ENCODE data around the gene ADAMTSL1.

ADAMTSL1 gene

GRCh38 chr9:18598969-18599368 lies 125.0 kb downstream of the ADAMTSL1 start:
- no peaks in the 10 kb centered on the region for H3K4me1 ChIP-seq (ENCODE audit: insufficient read depth, low read length)
- ATAC-seq (ENCODE audit: insufficient read depth, low read depth): no peak
- DNase-seq: no peak
- no peak overlapping the region for H3K4me2 ChIP-seq (ENCODE audit: insufficient read depth, low read length)
- no peaks in the 10 kb centered on the region for H3K79me2 ChIP-seq (ENCODE audit: insufficient read depth, low read length)
- H3K4me3 ChIP-seq (ENCODE audit: low read depth in 1 of 2, low read length in 2 of 2): no peak overlapping the region
- no peaks in the 10 kb centered on the region for H3K36me3 ChIP-seq (ENCODE audit: insufficient read depth, low read length)
- H3K9me3 ChIP-seq (ENCODE audit: insufficient read depth, low read length, severe bottlenecking): no peaks in the 10 kb centered on the region
- H3K27ac ChIP-seq (ENCODE audit: low read length): no peak overlapping the region
- H4K20me1 ChIP-seq (ENCODE audit: insufficient read depth, low read length): no peaks in the 10 kb centered on the region
- H3K9ac ChIP-seq (ENCODE audit: low read depth, low read length): no peak overlapping the region
- no peak overlapping the region for H2AFZ ChIP-seq (ENCODE audit: low read depth, low read length)
- TF ChIP-seq EZH2 (IDR thresholded peaks at IDR 0.05; ENCODE audit: borderline replicate concordance, low read depth, low read length, severe bottlenecking) (no peak), CTCF (IDR thresholded peaks at IDR 0.05; ENCODE audit: borderline replicate concordance, extremely low read depth, low read length, poor library complexity, severe bottlenecking) (no peak)
- H3K27me3 ChIP-seq (ENCODE audit: insufficient read depth, low read length, poor library complexity): peaks cover 3% of the 10 kb centered on the region

GRCh38 chr9:18601026-18601425 lies 127.1 kb downstream of the ADAMTSL1 start:
- Histone ChIP-seq H3K27ac (ENCODE audit: low read length) (no peak overlapping the region), H2AFZ (ENCODE audit: low read depth, low read length) (no peak overlapping the region), H4K20me1 (ENCODE audit: insufficient read depth, low read length) (no peaks in the 10 kb centered on the region), H3K9ac (ENCODE audit: low read depth, low read length) (no peak overlapping the region), H3K4me2 (ENCODE audit: insufficient read depth, low read length) (no peak overlapping the region), H3K27me3 (ENCODE audit: insufficient read depth, low read length, poor library complexity) (peaks cover 3% of the 10 kb centered on the region), H3K36me3 (ENCODE audit: insufficient read depth, low read length) (no peaks in the 10 kb centered on the region), H3K4me1 (ENCODE audit: insufficient read depth, low read length) (no peaks in the 10 kb centered on the region), H3K9me3 (ENCODE audit: insufficient read depth, low read length, severe bottlenecking) (no peaks in the 10 kb centered on the region), H3K79me2 (ENCODE audit: insufficient read depth, low read length) (no peaks in the 10 kb centered on the region), H3K4me3 (ENCODE audit: low read depth in 1 of 2, low read length in 2 of 2) (no peak overlapping the region)
- DNase-seq: no peak
- ATAC-seq (ENCODE audit: insufficient read depth, low read depth): no peak
- TF ChIP-seq CTCF (IDR thresholded peaks at IDR 0.05; ENCODE audit: borderline replicate concordance, extremely low read depth, low read length, poor library complexity, severe bottlenecking) (no peak), EZH2 (IDR thresholded peaks at IDR 0.05; ENCODE audit: borderline replicate concordance, low read depth, low read length, severe bottlenecking) (no peak)

GRCh38 chr9:18601956-18602355 lies 128.0 kb downstream of the ADAMTSL1 start:
- no peak overlapping the region for H3K9ac ChIP-seq (ENCODE audit: low read depth, low read length)
- no peaks in the 10 kb centered on the region for H4K20me1 ChIP-seq (ENCODE audit: insufficient read depth, low read length)
- TF ChIP-seq CTCF (IDR thresholded peaks at IDR 0.05; ENCODE audit: borderline replicate concordance, extremely low read depth, low read length, poor library complexity, severe bottlenecking) (no peak), EZH2 (IDR thresholded peaks at IDR 0.05; ENCODE audit: borderline replicate concordance, low read depth, low read length, severe bottlenecking) (no peak)
- H3K4me2 ChIP-seq (ENCODE audit: insufficient read depth, low read length): no peak overlapping the region
- H3K4me3 ChIP-seq (ENCODE audit: low read depth in 1 of 2, low read length in 2 of 2): no peak overlapping the region
- ATAC-seq (ENCODE audit: insufficient read depth, low read depth): no peak
- H3K79me2 ChIP-seq (ENCODE audit: insufficient read depth, low read length): no peaks in the 10 kb centered on the region
- H3K36me3 ChIP-seq (ENCODE audit: insufficient read depth, low read length): no peaks in the 10 kb centered on the region
- no peaks in the 10 kb centered on the region for H3K4me1 ChIP-seq (ENCODE audit: insufficient read depth, low read length)
- no peak for DNase-seq
- H3K9me3 ChIP-seq (ENCODE audit: insufficient read depth, low read length, severe bottlenecking): no peaks in the 10 kb centered on the region
- H3K27ac ChIP-seq (ENCODE audit: low read length): no peak overlapping the region
- no peak overlapping the region for H2AFZ ChIP-seq (ENCODE audit: low read depth, low read length)
- H3K27me3 ChIP-seq (ENCODE audit: insufficient read depth, low read length, poor library complexity): peaks cover 3% of the 10 kb centered on the region

All from DND-41 (cell line).